Brain pericyte (primary cell): ENCODE data around the gene MLLT6.
"Not testable (repeated sequence)": the region's sequence is repeated elsewhere in the genome, so short reads cannot be mapped to it uniquely, and the experiment has no call there.

Experiments used
- DNase-seq: peaks from one replicate; pipeline ENCODE4 v3.0.0-alpha.2; 2012; ENCODE audit warnings: low read depth, low spot score

The MLLT6 gene

DNA sequence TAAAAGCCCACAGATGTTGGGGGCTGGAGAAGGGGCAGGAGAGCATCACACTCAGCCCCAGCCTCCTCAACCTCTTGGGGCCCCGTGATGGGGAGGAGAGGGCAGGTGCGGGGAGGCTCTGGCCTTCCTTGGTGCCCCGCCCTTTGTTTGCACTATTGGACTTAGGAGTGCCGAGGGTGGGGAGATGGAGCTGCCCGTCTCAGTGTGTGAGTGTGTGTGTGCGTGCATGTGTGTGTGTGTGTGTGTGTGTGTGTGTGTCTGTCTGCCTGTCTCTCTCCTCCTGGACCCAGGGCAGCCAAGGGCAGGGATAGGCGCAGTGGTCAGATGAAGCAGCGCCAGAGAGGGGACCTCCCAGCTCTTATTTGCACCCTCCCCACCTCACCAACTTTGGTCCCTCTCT lies 21.1 kb downstream of the MLLT6 start:
- not testable (repeated sequence) for DNase-seq

DNA sequence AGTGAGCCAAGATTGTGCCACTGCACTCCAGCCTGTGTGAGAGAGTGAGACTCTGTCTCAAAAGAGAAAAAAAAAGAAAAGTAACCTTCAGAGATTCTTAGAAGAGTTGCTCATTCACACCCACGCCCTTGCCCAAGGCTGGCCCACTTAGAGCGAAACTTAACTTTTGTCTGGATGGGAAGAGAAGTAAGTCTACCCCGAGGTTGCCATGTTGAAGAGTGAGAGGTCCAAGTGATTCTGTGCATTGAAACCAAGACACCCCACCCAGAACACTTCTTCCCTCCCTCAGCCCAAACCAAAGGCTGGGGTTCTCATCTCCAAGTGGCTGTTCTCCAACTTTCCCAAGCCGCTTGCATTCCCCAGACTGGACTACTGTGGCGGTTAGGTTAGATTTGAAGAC lies 22.7 kb downstream of the MLLT6 start:
- no peak for DNase-seq

- no peak for DNase-seq
Observed at GRCh38 chr17:38728290-38728831, 23.3 kb downstream of the MLLT6 start.

DNA sequence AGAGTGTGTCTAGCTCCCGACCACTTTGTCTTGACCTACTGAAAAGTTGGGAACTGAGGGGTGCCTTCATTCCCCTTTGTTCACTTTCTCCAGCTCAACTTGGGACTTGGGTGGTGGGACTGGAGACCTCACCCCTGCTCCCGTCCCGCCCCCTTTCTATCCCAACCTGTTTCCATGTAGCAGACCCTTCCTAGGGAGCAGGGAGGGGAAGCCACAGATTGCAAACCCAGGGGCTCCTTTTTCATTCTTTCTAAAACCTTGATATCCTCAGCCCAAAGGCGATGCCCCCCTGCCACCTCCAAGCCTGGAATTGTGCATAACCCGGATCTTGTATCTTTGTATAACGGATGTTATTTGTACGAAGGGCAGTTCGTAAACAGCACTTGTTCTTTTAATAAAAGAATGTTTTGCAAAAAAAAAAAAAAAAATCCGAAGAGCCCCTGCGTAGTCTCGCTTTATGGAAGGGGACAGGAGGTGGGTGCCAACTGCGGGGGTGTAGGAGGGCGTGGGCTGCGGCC lies 24.4 kb downstream of the MLLT6 start:
- DNase-seq = no peak

DNA sequence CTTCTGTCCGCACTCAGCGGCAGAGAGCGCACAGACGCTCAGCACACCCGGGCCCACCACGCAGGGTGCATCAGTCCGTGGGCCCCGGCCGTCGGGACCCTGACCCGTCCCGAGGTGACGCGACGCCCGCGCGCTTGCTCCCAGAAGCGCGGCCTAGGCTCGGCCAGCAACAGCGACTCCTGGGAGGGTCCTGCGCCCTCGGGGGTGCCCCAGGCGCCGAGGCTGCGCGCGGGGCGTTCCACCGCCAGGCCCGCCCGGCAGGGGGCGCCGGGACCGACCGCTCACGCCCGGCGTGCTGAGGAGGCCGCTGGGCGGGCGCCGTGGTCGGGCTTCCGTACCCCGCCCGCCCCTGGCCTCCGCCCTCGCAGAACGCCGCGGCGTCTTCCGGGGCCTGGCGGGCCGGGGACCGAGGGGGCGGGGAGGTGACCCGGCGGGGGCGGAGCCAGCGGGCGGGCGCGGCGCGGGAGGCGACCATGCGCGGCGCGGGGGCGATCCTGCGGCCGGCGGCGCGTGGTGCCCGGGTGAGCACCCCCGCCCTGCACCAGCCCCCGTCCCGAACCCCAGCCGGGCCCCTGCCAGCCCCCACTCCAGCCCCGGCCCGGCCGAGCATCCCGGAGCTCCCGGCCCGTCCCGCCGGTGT lies 24.9 kb downstream of the MLLT6 start, which contains the start of gene CISD3:
CISD3 (plus strand) TSS at position 456 of the 640 bp plus-strand sequence; CDS start at position 474, 18 bp downstream.
- no peak for DNase-seq

GRCh38 chr17:38730526-38731379 lies 25.7 kb downstream of the MLLT6 start:
- no peak for DNase-seq

DNA sequence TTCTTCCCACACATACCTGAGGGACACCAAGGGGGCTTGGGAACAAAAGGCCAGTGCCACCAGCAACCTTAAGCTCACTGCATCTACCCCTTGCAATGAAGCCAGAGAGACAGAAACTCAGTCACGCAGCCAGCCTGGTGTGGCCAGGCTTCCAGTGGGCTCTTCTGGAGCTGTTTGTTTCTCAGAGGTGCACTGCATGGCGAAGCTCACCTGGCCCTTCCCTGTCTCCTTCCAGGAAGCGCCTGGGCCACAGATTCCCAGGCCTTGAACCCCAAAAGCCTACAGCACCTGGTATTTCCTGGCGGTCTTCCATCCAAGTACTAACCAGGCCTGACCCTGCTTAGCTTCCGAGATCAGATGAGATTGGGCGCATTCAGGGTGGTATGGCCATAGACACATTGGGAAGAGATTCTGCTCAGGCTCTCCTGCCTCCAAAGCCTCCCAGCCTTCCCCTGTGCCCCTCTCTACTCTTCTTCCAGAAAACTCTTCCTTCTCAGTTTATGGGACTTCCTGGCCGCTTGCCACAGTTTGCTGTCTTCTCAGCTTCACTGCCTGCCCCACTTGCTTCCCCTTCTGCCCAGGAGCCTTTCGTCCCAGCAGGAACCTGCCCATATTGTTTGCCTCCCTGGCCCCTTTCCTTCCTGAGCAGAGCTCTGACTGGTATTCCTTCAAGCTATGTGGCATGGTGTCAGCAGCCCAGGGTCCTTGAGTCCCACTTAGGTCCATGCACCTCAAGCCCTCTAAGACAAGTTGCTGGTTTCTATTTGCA lies 26.6 kb downstream of the MLLT6 start:
- no peak for DNase-seq

GRCh38 chr17:38732376-38733281 lies 27.6 kb downstream of the MLLT6 start:
- DNase-seq = no peak

DNA sequence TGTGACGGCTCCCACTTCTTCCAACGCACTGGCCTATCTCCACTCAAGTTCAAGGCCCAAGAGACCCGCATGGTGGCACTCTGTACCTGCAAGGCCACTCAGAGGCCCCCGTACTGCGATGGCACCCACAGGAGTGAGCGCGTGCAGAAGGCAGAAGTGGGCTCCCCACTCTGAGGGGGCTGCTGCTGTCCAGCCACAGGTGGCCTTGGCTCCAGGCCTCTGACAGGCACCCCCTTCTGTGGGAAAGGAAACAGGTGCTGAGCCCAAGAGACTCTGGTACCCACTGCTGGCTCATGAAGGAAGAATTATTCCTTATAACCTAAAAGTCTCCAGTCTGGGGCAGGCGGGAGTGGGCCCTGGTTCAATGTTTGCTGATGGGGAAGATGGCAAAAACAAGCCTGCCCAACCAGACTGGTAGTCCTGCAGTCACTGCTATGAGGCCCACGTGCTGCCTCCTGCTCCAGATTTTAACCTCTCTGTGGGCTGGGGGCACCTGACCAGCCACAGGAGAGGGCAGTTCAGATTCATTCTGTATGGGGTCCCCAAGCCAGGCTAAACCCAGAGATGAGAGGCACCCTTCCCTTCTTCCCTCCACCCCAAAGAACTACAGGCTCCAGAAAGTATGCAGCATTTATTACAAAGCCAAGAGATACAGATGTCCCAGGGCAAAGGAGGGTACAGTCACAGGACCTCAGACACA lies 28.4 kb downstream of the MLLT6 start:
- DNase-seq = no peak

- no peak for DNase-seq
Observed at GRCh38 chr17:38733982-38734973, 29.2 kb downstream of the MLLT6 start.

GRCh38 chr17:38735161-38735997 lies 30.3 kb downstream of the MLLT6 start:
- no peak for DNase-seq

DNA sequence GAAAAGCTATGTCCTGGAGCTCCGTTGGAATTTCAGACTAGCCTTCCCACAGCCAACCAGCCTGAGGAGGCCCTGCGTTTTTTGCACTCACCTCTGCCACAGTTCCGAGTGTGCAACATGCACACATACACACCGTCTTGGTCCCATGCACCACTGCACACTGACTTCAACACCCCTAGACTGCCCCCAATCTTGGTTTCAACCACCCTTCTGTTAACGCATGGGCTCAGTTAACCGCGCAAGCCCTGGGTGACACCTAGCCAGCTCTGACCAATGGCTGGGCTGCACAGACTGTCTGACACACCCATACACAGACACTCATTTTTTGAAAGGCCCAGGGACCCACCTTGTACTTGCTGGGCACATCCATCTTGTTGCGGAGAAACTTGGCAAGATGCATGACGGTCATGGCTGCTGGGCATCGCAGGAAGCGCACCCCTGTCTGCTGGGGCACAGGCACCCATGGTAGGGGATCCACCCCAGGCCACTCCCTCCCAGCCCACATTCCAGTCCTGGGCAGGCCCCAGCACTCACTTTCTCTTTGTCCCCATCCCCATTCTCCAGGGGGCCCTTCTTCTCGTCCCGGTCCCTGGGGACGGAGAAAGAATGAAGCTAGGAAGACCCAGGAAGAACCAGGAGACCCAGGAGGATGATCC lies 33.1 kb downstream of the MLLT6 start:
- DNase-seq = no peak

DNA sequence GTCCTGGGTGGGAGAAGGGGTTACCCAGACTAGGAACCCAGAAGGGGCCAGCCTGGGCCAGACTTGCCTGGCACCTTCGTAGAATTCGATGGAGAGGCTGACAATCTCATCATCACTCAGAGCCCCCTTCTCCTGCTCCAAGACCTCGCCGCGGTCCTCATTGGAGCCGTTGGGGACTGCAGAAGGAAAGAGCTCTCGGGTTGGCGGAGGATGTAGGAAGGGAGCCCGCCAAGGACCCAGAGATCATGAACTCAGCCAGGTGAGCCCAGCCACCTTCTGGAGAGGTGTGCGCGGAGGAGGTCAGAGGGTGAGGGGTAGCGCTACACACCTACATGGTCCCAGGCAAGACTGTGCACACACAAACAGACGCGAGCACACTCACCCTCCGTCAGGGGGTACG lies 33.6 kb downstream of the MLLT6 start:
- DNase-seq = no peak

DNA sequence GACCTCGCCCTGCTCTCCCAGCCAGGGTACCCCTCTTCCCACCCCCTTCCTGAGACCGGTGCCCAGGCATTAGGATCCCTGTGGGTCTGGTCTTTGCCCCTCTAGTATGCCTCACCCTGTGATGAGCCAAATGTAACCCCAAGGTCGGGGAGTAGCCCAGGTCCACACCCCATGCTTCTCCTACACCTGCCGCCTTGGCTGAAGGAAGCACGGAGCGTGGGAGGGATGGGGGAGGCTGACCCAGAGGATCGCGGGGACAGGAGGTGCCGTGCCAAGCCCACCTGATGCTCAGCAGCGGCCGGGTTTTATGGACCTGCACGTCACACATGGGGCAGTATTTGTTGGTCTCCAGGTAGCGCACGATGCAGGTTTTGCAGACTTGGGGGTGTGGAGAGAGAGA lies 34.2 kb downstream of the MLLT6 start:
- no peak for DNase-seq

- no peak for DNase-seq
Observed at GRCh38 chr17:38740044-38740443, 35.0 kb downstream of the MLLT6 start.

GRCh38 chr17:38740806-38741205 lies 35.7 kb downstream of the MLLT6 start:
- no peak for DNase-seq

DNA sequence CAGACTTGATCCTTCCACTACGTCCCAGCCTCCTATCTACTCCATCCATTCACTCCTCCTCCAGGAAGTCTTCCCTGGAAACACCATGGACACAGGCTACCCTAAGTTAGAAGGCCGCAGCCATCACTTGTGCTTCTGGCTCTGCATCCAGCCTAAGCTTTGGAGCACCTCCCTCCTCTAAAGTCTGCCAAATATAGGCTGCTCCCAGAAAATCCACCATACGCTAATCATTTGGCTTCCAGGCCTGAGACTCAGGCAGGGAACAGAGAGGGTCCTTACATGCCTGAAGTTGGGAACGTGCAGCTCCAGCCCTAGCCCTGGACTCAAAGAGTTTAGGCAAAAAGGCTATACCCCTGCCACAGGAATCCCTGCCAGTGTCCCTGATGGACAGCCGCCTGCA lies 36.4 kb downstream of the MLLT6 start:
- DNase-seq = no peak
